Immature natural killer cell (primary cell): ENCODE data around the gene TNS3. TPM values are rescaled to one million over a fixed set of nuclear protein-coding genes. Genes with fewer than 3 reads are reported as not detected.

ENCODE experiments used
- DNase-seq, 3 donors: peaks; one replicate each; pipeline ENCODE4 v3.0.0; 2022; ENCODE audit warnings: mixed read lengths in 1 of 3
- H3K27ac Mint-ChIP-seq, 6 donors: one replicate each; pipeline ENCODE4 v1.8.0; 2020; ENCODE audit warnings: mixed read lengths in 6 of 6, mild to moderate bottlenecking in 5 of 6, inconsistent platforms in 4 of 6, moderate library complexity in 3 of 6
- H3K27me3 Mint-ChIP-seq, 3 donors: one replicate each; pipeline ENCODE4 v1.8.0; 2020 to 2021; ENCODE audit warnings: low read depth in 3 of 3, mild to moderate bottlenecking in 3 of 3, mixed read lengths in 3 of 3, moderate library complexity in 3 of 3, inconsistent platforms in 1 of 3
- H3K36me3 Mint-ChIP-seq, 3 donors: one replicate each; pipeline ENCODE4 v1.8.0; 2020; ENCODE audit warnings: mixed read lengths in 3 of 3, inconsistent platforms in 2 of 3, mild to moderate bottlenecking in 2 of 3
- H3K4me1 Mint-ChIP-seq, 2 donors: one replicate each; pipeline ENCODE4 v1.8.0; 2020; ENCODE audit warnings: inconsistent platforms in 2 of 2, mild to moderate bottlenecking in 2 of 2, mixed read lengths in 2 of 2, moderate library complexity in 1 of 2
- H3K4me3 Mint-ChIP-seq, 5 donors: one replicate each; pipeline ENCODE4 v1.8.0; 2020; ENCODE audit warnings: mild to moderate bottlenecking in 5 of 5, mixed read lengths in 5 of 5, inconsistent platforms in 3 of 5, moderate library complexity in 3 of 5
- H3K9me3 Mint-ChIP-seq, 6 donors: one replicate each; pipeline ENCODE4 v1.8.0; 2020; ENCODE audit warnings: mild to moderate bottlenecking in 6 of 6, mixed read lengths in 6 of 6, inconsistent platforms in 4 of 6, moderate library complexity in 3 of 6
- polyA plus RNA-seq, 3 donors: library from polyadenylated mRNA; unstranded; fragments of 300-500 nt; fragmentation: Illumina TruSeq; gene quantifications; one replicate each; pipeline ENCODE4 v1.2.3, GENCODE V29; 2021

The TNS3 gene
- polyA plus RNA-seq, 3 donors from 2014 or later = 0.19 TPM; not detected in 2

- H3K4me1 Mint-ChIP-seq = no peaks in the 10 kb centered on the region
- DNase-seq = no peak
- no peaks in the 10 kb centered on the region for H3K36me3 Mint-ChIP-seq
- no peak overlapping the region for H3K27ac Mint-ChIP-seq
- H3K4me3 Mint-ChIP-seq = no peak overlapping the region
- H3K9me3 Mint-ChIP-seq = no peaks in the 10 kb centered on the region
- peaks cover 1 to 2% (median 2%) of the 10 kb centered on the region in 3 donors for H3K27me3 Mint-ChIP-seq
Observed at GRCh38 chr7:47336472-47337425, 245.2 kb downstream of the TNS3 start.

- Mint-ChIP-seq H3K4me3 (no peak overlapping the region), H3K27me3 (peaks cover 0 to 2% (median 1%) of the 10 kb centered on the region in 3 donors), H3K4me1 (no peaks in the 10 kb centered on the region), H3K36me3 (no peaks in the 10 kb centered on the region), H3K27ac (no peak overlapping the region), H3K9me3 (no peaks in the 10 kb centered on the region)
- no peak for DNase-seq
Observed at GRCh38 chr7:47335557-47336471, 246.1 kb downstream of the TNS3 start.

GRCh38 chr7:47335071-47335470 lies 246.8 kb downstream of the TNS3 start:
- no peak overlapping the region for H3K4me3 Mint-ChIP-seq
- no peak overlapping the region for H3K27ac Mint-ChIP-seq
- peaks cover 0 to 2% (median 1%) of the 10 kb centered on the region in 3 donors for H3K27me3 Mint-ChIP-seq
- no peaks in the 10 kb centered on the region for H3K36me3 Mint-ChIP-seq
- no peaks in the 10 kb centered on the region for H3K4me1 Mint-ChIP-seq
- H3K9me3 Mint-ChIP-seq = peaks cover 0 to 2% (median 0%) of the 10 kb centered on the region in 6 donors
- no peak for DNase-seq

- DNase-seq = no peak
- Mint-ChIP-seq H3K36me3 (no peaks in the 10 kb centered on the region), H3K9me3 (peaks cover 0 to 2% (median 0%) of the 10 kb centered on the region in 6 donors), H3K27me3 (peaks cover 0 to 2% (median 1%) of the 10 kb centered on the region in 3 donors), H3K27ac (no peak overlapping the region), H3K4me3 (no peak overlapping the region), H3K4me1 (no peaks in the 10 kb centered on the region)
Observed at GRCh38 chr7:47333959-47334358, 248.0 kb downstream of the TNS3 start.

GRCh38 chr7:47333554-47333887 lies 248.4 kb downstream of the TNS3 start:
- Mint-ChIP-seq H3K27me3 (peaks cover 0 to 2% (median 1%) of the 10 kb centered on the region in 3 donors), H3K9me3 (peaks cover 0 to 2% (median 0%) of the 10 kb centered on the region in 6 donors), H3K36me3 (no peaks in the 10 kb centered on the region), H3K4me1 (no peaks in the 10 kb centered on the region), H3K4me3 (no peak overlapping the region), H3K27ac (no peak overlapping the region)
- no peak for DNase-seq

- no peak for DNase-seq
Observed at GRCh38 chr7:47332681-47333553, 249.0 kb downstream of the TNS3 start.

GRCh38 chr7:47332213-47332612 lies 249.7 kb downstream of the TNS3 start:
- DNase-seq = no peak
- H3K27me3 Mint-ChIP-seq = peaks cover 0 to 4% (median 0%) of the 10 kb centered on the region in 3 donors
- H3K9me3 Mint-ChIP-seq = peaks cover 0 to 2% (median 0%) of the 10 kb centered on the region in 6 donors
- H3K36me3 Mint-ChIP-seq = no peaks in the 10 kb centered on the region
- no peak overlapping the region for H3K27ac Mint-ChIP-seq
- no peaks in the 10 kb centered on the region for H3K4me1 Mint-ChIP-seq
- no peak overlapping the region for H3K4me3 Mint-ChIP-seq

More at GRCh38 chr7:47332681-47333553, 249.0 kb downstream of the TNS3 start:
- H3K4me3 Mint-ChIP-seq = no peak overlapping the region
- H3K27ac Mint-ChIP-seq = no peak overlapping the region
- H3K4me1 Mint-ChIP-seq = no peaks in the 10 kb centered on the region
- H3K27me3 Mint-ChIP-seq = peaks cover 0 to 4% (median 1%) of the 10 kb centered on the region in 3 donors
- H3K36me3 Mint-ChIP-seq = no peaks in the 10 kb centered on the region
- H3K9me3 Mint-ChIP-seq = peaks cover 0 to 2% (median 0%) of the 10 kb centered on the region in 6 donors

- Mint-ChIP-seq H3K4me3 (no peak overlapping the region), H3K4me1 (no peaks in the 10 kb centered on the region), H3K9me3 (peaks cover 0 to 2% (median 0%) of the 10 kb centered on the region in 6 donors), H3K27ac (no peak overlapping the region), H3K27me3 (peaks cover 0 to 2% (median 0%) of the 10 kb centered on the region in 3 donors), H3K36me3 (no peaks in the 10 kb centered on the region)
- DNase-seq = no peak
Observed at GRCh38 chr7:47331179-47331565, 250.7 kb downstream of the TNS3 start.

- no peak for DNase-seq
- Mint-ChIP-seq H3K27me3 (peaks cover 0 to 2% (median 0%) of the 10 kb centered on the region in 3 donors), H3K36me3 (no peaks in the 10 kb centered on the region), H3K27ac (no peak overlapping the region), H3K4me1 (no peaks in the 10 kb centered on the region), H3K4me3 (no peak overlapping the region), H3K9me3 (peaks cover 0 to 2% (median 0%) of the 10 kb centered on the region in 6 donors)
Observed at GRCh38 chr7:47330561-47331178, 251.2 kb downstream of the TNS3 start.

- peaks cover 0 to 2% (median 0%) of the 10 kb centered on the region in 6 donors for H3K9me3 Mint-ChIP-seq
- peaks cover 0 to 2% (median 0%) of the 10 kb centered on the region in 3 donors for H3K27me3 Mint-ChIP-seq
- no peaks in the 10 kb centered on the region for H3K36me3 Mint-ChIP-seq
- DNase-seq = no peak
- no peak overlapping the region for H3K27ac Mint-ChIP-seq
- H3K4me1 Mint-ChIP-seq = no peaks in the 10 kb centered on the region
- no peak overlapping the region for H3K4me3 Mint-ChIP-seq
Observed at GRCh38 chr7:47330026-47330425, 251.9 kb downstream of the TNS3 start.

- Mint-ChIP-seq H3K36me3 (no peaks in the 10 kb centered on the region), H3K4me3 (no peak overlapping the region), H3K27me3 (peaks cover 0 to 2% (median 0%) of the 10 kb centered on the region in 3 donors), H3K9me3 (peaks cover 0 to 2% (median 0%) of the 10 kb centered on the region in 6 donors), H3K4me1 (no peaks in the 10 kb centered on the region), H3K27ac (no peak overlapping the region)
- DNase-seq = no peak
Observed at GRCh38 chr7:47329320-47329926, 252.5 kb downstream of the TNS3 start.
